GM23338 (cell line): Measurements from ENCODE around the gene L1CAM. TPM values are rescaled to one million over a fixed set of nuclear protein-coding genes. Genes with fewer than 3 reads are reported as not detected.

Source experiments
- ATAC-seq: fragments of 200-7000 bp; cut with Tn5 transposase; 3 replicates; pipeline ENCODE4 v1.9.1; 2020
- DNase-seq: peaks from one replicate; pipeline ENCODE4 v3.0.0-alpha.2; 2015; ENCODE audit warnings: low spot score
- H2AFZ ChIP-seq: fragments of 200-600 bp; sonication (generic); 2 replicates; pipeline ENCODE4 v1.8.0; 2016; ENCODE audit warnings: antibody characterized with exemption, mild to moderate bottlenecking, moderate library complexity
- H3F3A ChIP-seq: fragments of 200-600 bp; sonication (generic); replicated peaks from 2 replicates; pipeline ENCODE4 v1.8.0; 2017; ENCODE audit warnings: antibody characterized with exemption, mixed run types, low read depth
- H3K27ac ChIP-seq: fragments of 200-600 bp; sonication (generic); 2 replicates; pipeline ENCODE4 v1.6.1; 2016; ENCODE audit warnings: low read depth
- H3K27me3 ChIP-seq: fragments of 200-600 bp; sonication (generic); 2 replicates; pipeline ENCODE4 v1.8.0; 2016; ENCODE audit warnings: mild to moderate bottlenecking, mixed run types, moderate library complexity; ENCODE audit not compliant: insufficient read depth
- H3K36me3 ChIP-seq: fragments of 200-600 bp; sonication (generic); 2 replicates; pipeline ENCODE4 v1.8.0; 2016; ENCODE audit warnings: mild to moderate bottlenecking; ENCODE audit not compliant: insufficient read depth
- H3K4me1 ChIP-seq: fragments of 200-600 bp; sonication (generic); 2 replicates; pipeline ENCODE4 v1.8.0; 2016; ENCODE audit warnings: mild to moderate bottlenecking, moderate library complexity; ENCODE audit not compliant: insufficient read depth
- H3K4me2 ChIP-seq: fragments of 200-600 bp; sonication (generic); 2 replicates; pipeline ENCODE4 v1.7.1; 2017; ENCODE audit warnings: mixed run types
- H3K4me3 ChIP-seq: fragments of 200-600 bp; sonication (generic); 2 replicates; pipeline ENCODE4 v1.6.1; 2016; ENCODE audit warnings: mixed run types
- H3K79me2 ChIP-seq: fragments of 200-600 bp; sonication (generic); replicated peaks from 2 replicates; pipeline ENCODE4 v1.8.0; 2017; ENCODE audit warnings: mild to moderate bottlenecking; ENCODE audit not compliant: insufficient read depth
- H3K9me2 ChIP-seq: fragments of 200-600 bp; sonication (generic); 2 replicates; pipeline ENCODE4 v1.8.0; 2017; ENCODE audit not compliant: insufficient read depth
- H4K20me1 ChIP-seq: fragments of 200-600 bp; sonication (generic); replicated peaks from 2 replicates; pipeline ENCODE4 v1.8.0; 2017; ENCODE audit warnings: mild to moderate bottlenecking; ENCODE audit not compliant: insufficient read depth
- H3K27ac Mint-ChIP-seq: 2 replicates; pipeline ENCODE4 v1.8.0; 2020; ENCODE audit warnings: inconsistent platforms, mild to moderate bottlenecking, moderate library complexity, mixed read lengths
- H3K27me3 Mint-ChIP-seq: 3 replicates; pipeline ENCODE4 v1.8.0; 2022; ENCODE audit warnings: low read depth, mild to moderate bottlenecking, moderate library complexity, mixed read lengths, inconsistent platforms; ENCODE audit not compliant: insufficient read depth, poor library complexity
- H3K36me3 Mint-ChIP-seq: 3 replicates; pipeline ENCODE4 v1.8.0; 2021; ENCODE audit warnings: low read depth, mild to moderate bottlenecking, inconsistent platforms, moderate library complexity, mixed read lengths
- H3K4me1 Mint-ChIP-seq: 3 replicates; pipeline ENCODE4 v1.8.0; 2020; ENCODE audit warnings: mild to moderate bottlenecking, inconsistent platforms, mixed read lengths
- H3K4me3 Mint-ChIP-seq: 3 replicates; pipeline ENCODE4 v1.8.0; 2021; ENCODE audit warnings: moderate library complexity, mild to moderate bottlenecking, inconsistent platforms, mixed read lengths
- H3K9me3 Mint-ChIP-seq: 3 replicates; pipeline ENCODE4 v1.8.0; 2020; ENCODE audit warnings: moderate library complexity, mild to moderate bottlenecking, inconsistent platforms, mixed read lengths
- CREB1 ChIP-seq: fragments of 250-450 bp; sonication (Bioruptor Pico); IDR thresholded peaks from 2 replicates; pipeline ENCODE4 v1.5.0; 2020; ENCODE audit warnings: low read depth, mild to moderate bottlenecking, moderate library complexity
- CTCF ChIP-seq, 2 experiments: fragments of 200-600 bp in 1 of 2; sonication (generic) in 1 of 2; conservative IDR thresholded peaks; 2 replicates each; pipeline versions ENCODE4 v1.5.1 to v1.6.1; 2016 to 2017; ENCODE audit warnings: antibody characterized with exemption in 2 of 2, low read depth in 2 of 2, mild to moderate bottlenecking in 2 of 2, moderate library complexity in 1 of 2
- ETS1 ChIP-seq: IDR thresholded peaks from 2 replicates; pipeline ENCODE4 v1.6.1; 2016; ENCODE audit warnings: antibody characterized with exemption
- EZH2 ChIP-seq: fragments of 200-600 bp; sonication (generic); IDR thresholded peaks from one replicate; pipeline ENCODE4 v1.8.0; 2017; ENCODE audit warnings: antibody characterized with exemption, mild to moderate bottlenecking, low read depth; ENCODE audit not compliant: unreplicated experiment
- EZH2phosphoT487 ChIP-seq: fragments of 200-600 bp; sonication (generic); IDR thresholded peaks from one replicate; pipeline ENCODE4 v1.8.1; 2018; ENCODE audit warnings: antibody characterized with exemption; ENCODE audit not compliant: unreplicated experiment
- JUNB ChIP-seq: IDR thresholded peaks from one replicate; pipeline ENCODE4 v1.6.1; 2016; ENCODE audit warnings: antibody characterized with exemption; ENCODE audit not compliant: unreplicated experiment
- NANOG ChIP-seq: IDR thresholded peaks from 2 replicates; pipeline ENCODE4 v1.6.1; 2016; ENCODE audit warnings: antibody characterized with exemption, borderline replicate concordance
- POLR2AphosphoS5 ChIP-seq: IDR thresholded peaks from 2 replicates; pipeline ENCODE4 v1.6.1; 2016; ENCODE audit warnings: antibody characterized with exemption, low read depth
- REST ChIP-seq: IDR thresholded peaks from one replicate; pipeline ENCODE4 v1.6.1; 2018; ENCODE audit warnings: antibody characterized with exemption; ENCODE audit not compliant: unreplicated experiment
- STAT1 ChIP-seq: IDR thresholded peaks from one replicate; pipeline ENCODE4 v1.6.1; 2016; ENCODE audit warnings: antibody characterized with exemption; ENCODE audit not compliant: unreplicated experiment
- ZNF114 ChIP-seq: fragments of 250-450 bp; sonication (Bioruptor Pico); IDR thresholded peaks from 2 replicates; pipeline ENCODE4 v1.5.0; 2020; ENCODE audit warnings: mild to moderate bottlenecking, moderate library complexity
- ZNF331 ChIP-seq: fragments of 250-450 bp; sonication (Bioruptor Pico); IDR thresholded peaks from 2 replicates; pipeline ENCODE4 v1.5.0; 2020; ENCODE audit warnings: low read depth, mild to moderate bottlenecking, moderate library complexity
- ZNF462 ChIP-seq: fragments of 250-450 bp; sonication (Bioruptor Pico); IDR thresholded peaks from 2 replicates; pipeline ENCODE4 v1.5.0; 2020; ENCODE audit warnings: mild to moderate bottlenecking, moderate library complexity
- polyA plus RNA-seq: library from polyadenylated mRNA; unstranded; fragments of >200 nt; fragmentation: Nextera tagmentation; extraction: Ambion mirVana; gene quantifications from 2 replicates; pipeline ENCODE4 v1.2.1, GENCODE V29; 2016
- total RNA-seq: library from RNA; depleted of rRNA; stranded (reverse); fragments of >200 nt; shearing (Covaris generic); gene quantifications from 2 replicates; pipeline ENCODE4 v1.2.3, GENCODE V29; 2014

Gene L1CAM
- total and polyA plus RNA-seq, 2 experiments from 2014 or later, result 7.4 to 29.2 TPM

- H3K36me3 Mint-ChIP-seq, result peaks cover 19% of the 10 kb centered on the region
- no peaks in the 10 kb centered on the region for H3K9me2 ChIP-seq
- TF ChIP-seq EZH2phosphoT487, result no peak
- no peak for TF ChIP-seq ZNF331 (CRISPR knock-in tag)
- no peak for TF ChIP-seq ZNF114 (CRISPR knock-in tag)
- TF ChIP-seq ETS1, result no peak
- no peak for TF ChIP-seq CREB1 (CRISPR knock-in tag)
- no peak for TF ChIP-seq ZNF462 (CRISPR knock-in tag)
- TF ChIP-seq NANOG, result no peak
- TF ChIP-seq REST, result no peak
- no peak for TF ChIP-seq STAT1
- TF ChIP-seq POLR2AphosphoS5, result no peak
- TF ChIP-seq EZH2, result no peak
- no peak for TF ChIP-seq CTCF (conservative IDR thresholded peaks at IDR 0.05; ENCODE audit: low read depth in 2 of 2)
- no peak for TF ChIP-seq JUNB
- H4K20me1 ChIP-seq, result no peaks in the 10 kb centered on the region
- no peaks in the 10 kb centered on the region for H3F3A ChIP-seq
- no peak overlapping the region for H3K27ac Mint-ChIP-seq
- H3K4me2 ChIP-seq, result no peak overlapping the region
- H3K4me1 Mint-ChIP-seq, result peaks cover 14% of the 10 kb centered on the region
- no peaks in the 10 kb centered on the region for H3K27me3 ChIP-seq
- peaks cover 4% of the 10 kb centered on the region for H3K27me3 Mint-ChIP-seq
- H3K79me2 ChIP-seq, result no peaks in the 10 kb centered on the region
- no peak overlapping the region for H3K4me3 ChIP-seq
- no peaks in the 10 kb centered on the region for H3K36me3 ChIP-seq
- DNase-seq (no peak), ATAC-seq (no peak)
- no peak overlapping the region for H3K4me3 Mint-ChIP-seq
- H3K9me3 Mint-ChIP-seq, result no peaks in the 10 kb centered on the region
- no peak overlapping the region for H2AFZ ChIP-seq
- no peak overlapping the region for H3K27ac ChIP-seq
- no peaks in the 10 kb centered on the region; the same call in 1 of the 2 replicates for H3K4me1 ChIP-seq
Measured at GRCh38 chrX:153867139-153867538, 18.8 kb downstream of the L1CAM start.
